Retinal pigment epithelial cell (primary cell): ENCODE data around the gene MAP3K8.
A peak's percentile ranks its signal among the peaks of the same experiment; 100 is the strongest.

Experiments
- DNase-seq: peaks from one replicate; pipeline ENCODE4 v3.0.0-alpha.2; 2010; ENCODE audit warnings: low read depth
- H3K4me3 ChIP-seq: 2 replicates; pipeline ENCODE4 v1.5.1; 2011; ENCODE audit warnings: mild to moderate bottlenecking, low read length, control low read depth, moderate library complexity
- TF ChIP-seq, protein P1 (sequence below): conservative IDR thresholded peaks from 2 replicates; pipeline ENCODE4 v1.5.1; 2011; ENCODE audit warnings: low read depth, low read length, control low read depth, inconsistent platforms

The MAP3K8 gene

DNA sequence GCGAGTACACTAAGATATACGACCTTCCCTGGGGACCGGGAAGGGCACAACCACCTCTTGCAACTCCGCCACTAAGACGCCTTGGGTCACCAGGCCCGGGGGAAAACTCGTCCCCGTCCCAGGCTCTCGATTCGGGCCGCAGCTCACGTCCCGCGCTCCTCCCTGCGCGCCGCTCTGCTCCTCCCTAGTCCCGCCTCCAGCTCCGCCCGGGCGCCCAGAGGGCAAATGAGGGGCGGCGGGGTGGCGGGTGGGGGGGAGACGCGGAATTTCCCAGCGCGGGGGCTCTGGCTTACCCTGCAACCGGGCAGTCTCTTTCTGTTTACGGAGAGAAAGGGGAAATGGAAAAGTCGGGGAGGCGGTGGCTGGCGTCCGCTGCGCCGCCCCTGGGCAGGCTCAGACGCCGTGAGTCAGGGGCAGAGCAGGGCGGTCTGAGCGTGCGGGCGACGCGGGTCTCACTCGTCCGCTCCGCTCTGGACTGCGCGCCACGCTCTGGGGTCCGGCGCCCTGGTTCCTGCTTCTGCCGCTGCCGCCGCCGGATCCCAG, at the start of gene MAP3K8:
MAP3K8 (plus strand) TSS at position 455 of the 543 bp plus-strand sequence. CDS start 4,755 bp downstream, outside the sequence.
- TF ChIP-seq, protein P1, sequence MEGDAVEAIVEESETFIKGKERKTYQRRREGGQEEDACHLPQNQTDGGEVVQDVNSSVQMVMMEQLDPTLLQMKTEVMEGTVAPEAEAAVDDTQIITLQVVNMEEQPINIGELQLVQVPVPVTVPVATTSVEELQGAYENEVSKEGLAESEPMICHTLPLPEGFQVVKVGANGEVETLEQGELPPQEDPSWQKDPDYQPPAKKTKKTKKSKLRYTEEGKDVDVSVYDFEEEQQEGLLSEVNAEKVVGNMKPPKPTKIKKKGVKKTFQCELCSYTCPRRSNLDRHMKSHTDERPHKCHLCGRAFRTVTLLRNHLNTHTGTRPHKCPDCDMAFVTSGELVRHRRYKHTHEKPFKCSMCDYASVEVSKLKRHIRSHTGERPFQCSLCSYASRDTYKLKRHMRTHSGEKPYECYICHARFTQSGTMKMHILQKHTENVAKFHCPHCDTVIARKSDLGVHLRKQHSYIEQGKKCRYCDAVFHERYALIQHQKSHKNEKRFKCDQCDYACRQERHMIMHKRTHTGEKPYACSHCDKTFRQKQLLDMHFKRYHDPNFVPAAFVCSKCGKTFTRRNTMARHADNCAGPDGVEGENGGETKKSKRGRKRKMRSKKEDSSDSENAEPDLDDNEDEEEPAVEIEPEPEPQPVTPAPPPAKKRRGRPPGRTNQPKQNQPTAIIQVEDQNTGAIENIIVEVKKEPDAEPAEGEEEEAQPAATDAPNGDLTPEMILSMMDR = no peak
- peak within 1 kb of the TSS; percentile 90 for H3K4me3 ChIP-seq
- DNase-seq = peak; percentile 67

DNA sequence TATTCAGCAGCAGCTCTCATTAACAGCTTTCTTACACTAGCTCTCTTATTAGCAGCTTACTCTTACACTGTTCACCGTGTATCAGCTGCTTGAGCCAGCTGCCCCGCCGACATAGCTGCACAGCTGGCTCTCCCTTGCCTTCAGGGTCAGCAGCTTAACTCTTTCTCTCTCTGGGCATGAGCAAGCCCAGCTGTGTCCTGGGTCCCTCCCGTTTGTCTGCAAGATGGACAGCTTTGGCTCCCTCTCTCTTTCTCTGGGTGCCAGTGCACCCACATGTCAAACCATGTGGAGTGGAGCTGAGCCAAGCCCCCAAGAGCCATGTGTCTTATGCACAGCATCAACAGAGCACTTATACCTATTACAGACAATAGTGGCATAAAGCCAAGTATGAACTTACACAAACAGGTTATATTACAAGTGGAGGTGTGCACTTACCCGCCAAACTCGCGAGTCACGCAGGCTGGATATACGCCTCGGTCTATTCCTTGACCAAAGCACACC, 49.2 kb upstream of the MAP3K8 start:
- H3K4me3 ChIP-seq = no peak overlapping the region
- TF ChIP-seq, protein P1 = peak; percentile 65
- DNase-seq = no peak

DNA sequence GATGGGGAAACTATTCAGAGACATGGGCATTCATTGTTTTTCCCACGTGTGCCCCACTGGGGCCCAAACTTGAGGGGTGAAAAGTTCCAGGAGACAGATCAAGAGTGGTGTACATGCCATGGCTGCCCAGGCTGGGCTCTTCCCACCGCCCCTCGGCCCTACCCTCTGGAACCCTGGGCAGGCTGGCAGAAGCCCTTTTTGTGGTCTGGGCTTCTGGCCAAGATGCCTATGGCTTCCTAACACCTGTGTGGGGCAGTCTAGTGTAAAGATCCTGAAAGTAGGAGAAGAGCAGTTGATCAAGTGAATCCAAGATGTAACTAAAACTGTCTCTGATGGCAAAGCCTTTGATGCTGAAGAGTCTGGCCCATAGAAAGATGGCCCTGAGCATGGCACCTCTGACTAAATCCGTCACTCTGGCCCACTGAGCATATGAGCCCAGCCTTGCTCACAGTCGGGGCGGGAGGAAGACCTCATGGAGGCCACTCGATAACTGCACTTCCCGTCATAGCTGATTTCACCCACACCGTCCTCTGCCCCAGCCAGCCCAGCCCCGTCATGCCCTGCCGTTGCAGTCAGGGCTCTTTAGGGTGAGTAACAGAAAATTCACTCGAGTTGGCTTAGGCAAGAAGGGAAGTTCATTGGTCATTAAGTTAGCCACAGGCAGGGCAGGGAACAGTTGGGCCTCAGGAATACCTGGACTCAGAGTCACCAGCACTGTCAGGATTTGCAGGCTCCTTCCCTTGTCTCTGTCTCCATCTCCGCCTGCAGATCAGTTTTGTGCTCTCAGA, 47.0 kb upstream of the MAP3K8 start:
- no peak overlapping the region for H3K4me3 ChIP-seq
- DNase-seq = no peak
- TF ChIP-seq, protein P1 = no peak

DNA sequence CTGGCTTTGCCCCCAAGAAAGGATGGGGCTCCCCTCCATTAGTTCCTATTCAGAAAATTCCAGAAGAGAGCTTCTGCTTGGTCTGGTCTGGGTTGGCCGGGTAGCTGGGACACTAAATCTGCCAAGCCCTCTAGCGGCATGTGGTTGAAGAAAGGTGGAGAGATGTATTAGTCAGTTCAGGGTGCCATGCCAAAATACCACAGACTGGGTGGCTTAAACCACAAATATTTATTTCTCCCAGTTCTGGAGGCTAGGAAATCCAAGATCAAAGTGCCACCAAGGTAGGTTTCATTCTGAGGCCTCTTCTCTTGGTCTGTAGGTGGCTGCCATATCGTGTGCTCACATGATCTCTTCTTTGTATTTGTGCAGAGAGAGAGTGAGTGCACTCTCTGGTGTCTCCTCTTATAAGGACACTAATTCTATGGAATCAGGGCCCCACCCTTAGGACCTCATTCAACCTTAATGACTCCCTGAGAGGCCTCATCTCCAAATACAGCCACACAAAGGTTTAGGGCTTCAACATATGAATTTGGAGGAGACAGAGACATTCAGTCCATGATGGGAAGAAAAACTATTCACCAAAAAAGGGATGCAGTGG, 46.2 kb upstream of the MAP3K8 start:
- TF ChIP-seq, protein P1 = no peak
- no peak for DNase-seq
- no peak overlapping the region for H3K4me3 ChIP-seq

DNA sequence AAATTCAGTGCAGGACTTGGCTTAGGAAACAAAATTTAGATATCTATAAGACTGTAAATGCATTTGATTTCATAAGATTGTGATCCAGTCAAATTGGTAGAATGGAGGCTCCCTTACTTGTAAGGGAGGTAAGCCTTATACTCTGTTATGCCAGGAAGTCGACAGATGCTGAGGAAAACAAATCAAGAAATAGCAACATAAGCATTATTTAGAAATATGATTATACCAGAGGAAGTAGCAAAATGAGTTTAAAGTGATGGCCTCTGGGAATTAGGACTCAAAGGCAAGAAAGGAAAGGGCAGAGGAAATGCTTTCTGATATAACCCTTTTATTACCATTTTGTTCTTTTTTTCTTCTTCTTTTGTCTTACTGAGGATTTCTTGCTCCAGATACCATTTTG, 44.4 kb upstream of the MAP3K8 start:
- TF ChIP-seq, protein P1 = no peak
- no peak overlapping the region for H3K4me3 ChIP-seq
- no peak for DNase-seq

DNA sequence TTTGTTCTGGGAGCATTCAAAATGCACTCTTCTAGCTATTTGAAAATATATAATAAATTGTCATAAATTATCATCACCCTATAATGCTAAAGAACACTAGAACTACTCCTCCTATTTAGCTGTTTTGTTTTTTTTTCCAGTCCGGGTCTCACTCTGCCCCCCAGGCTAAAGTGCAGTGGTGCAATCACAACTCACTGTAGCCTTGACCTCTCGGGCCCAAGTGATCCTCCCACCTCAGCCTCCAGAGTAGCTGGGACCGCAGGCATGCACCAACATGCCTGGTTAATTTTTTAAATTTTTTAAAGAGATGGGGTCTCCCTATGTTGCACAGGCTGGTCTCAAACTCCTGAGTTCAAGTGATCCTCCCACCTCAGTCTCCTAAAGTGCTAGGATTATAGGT, 43.8 kb upstream of the MAP3K8 start:
- DNase-seq = no peak
- TF ChIP-seq, protein P1 = no peak
- H3K4me3 ChIP-seq = no peak overlapping the region

DNA sequence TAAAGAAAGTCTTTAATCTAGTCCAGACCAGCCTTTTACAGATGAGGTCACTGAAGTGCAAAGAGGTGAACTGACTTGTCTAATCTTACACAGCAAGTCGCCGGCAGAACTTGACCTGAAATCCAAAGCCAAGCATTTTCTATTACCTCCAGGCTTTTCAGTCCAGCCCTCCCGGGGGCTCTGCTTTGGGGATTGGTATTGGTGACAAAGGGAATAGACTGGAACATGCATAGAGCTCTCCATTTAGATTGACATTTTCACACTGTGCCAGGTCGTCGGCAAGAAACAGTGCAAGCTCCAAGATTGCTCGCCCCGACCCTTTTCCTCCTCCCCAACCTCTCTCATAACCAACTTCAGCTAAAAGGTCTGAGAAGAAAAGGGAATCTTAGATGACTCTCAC, 42.7 kb upstream of the MAP3K8 start:
- TF ChIP-seq, protein P1 = no peak
- no peak for DNase-seq
- H3K4me3 ChIP-seq = no peak overlapping the region
